NCI-H82 treated with DMSO at 0.1 percent for 48 hours (cell line): ENCODE results near the gene ZNF775.

ENCODE experiments used
- DNase-seq: peaks from one replicate; lab custom pipeline; 2025; ENCODE audit not compliant: unreplicated experiment; lab: John Stamatoyannopoulos, UW

ZNF775 gene

GRCh38 chr7:150400008-150400787 is 21.1 kb downstream of the ZNF775 start:
- no peak for DNase-seq

GRCh38 chr7:150400788-150401423 is 21.8 kb downstream of the ZNF775 start:
- DNase-seq = no peak

GRCh38 chr7:150401424-150401790 is 22.3 kb downstream of the ZNF775 start:
- no peak for DNase-seq

- no peak for DNase-seq
Measured at GRCh38 chr7:150401861-150402631, 22.9 kb downstream of the ZNF775 start.

GRCh38 chr7:150402671-150403321 is 23.7 kb downstream of the ZNF775 start:
- DNase-seq = no peak

GRCh38 chr7:150403376-150404171 is 24.4 kb downstream of the ZNF775 start:
- no peak for DNase-seq

GRCh38 chr7:150404172-150404804 is 25.2 kb downstream of the ZNF775 start:
- no peak for DNase-seq

GRCh38 chr7:150404805-150405583 is 25.9 kb downstream of the ZNF775 start:
- peak; percentile 24 for DNase-seq

- DNase-seq = no peak
Measured at GRCh38 chr7:150405584-150406311, 26.6 kb downstream of the ZNF775 start.

- no peak for DNase-seq
Measured at GRCh38 chr7:150406312-150406566, 27.1 kb downstream of the ZNF775 start.

GRCh38 chr7:150406567-150407421 is 27.7 kb downstream of the ZNF775 start:
- no peak for DNase-seq

- DNase-seq = no peak
Measured at GRCh38 chr7:150407588-150408392, 28.7 kb downstream of the ZNF775 start.

GRCh38 chr7:150408393-150409299 is 29.5 kb downstream of the ZNF775 start:
- DNase-seq = no peak

GRCh38 chr7:150409300-150410030 is 30.3 kb downstream of the ZNF775 start:
- no peak for DNase-seq

- DNase-seq = no peak
Measured at GRCh38 chr7:150410131-150410530, 31.0 kb downstream of the ZNF775 start.
